GM12872 (cell line): ENCODE data around the gene FDX1.

ENCODE experiments used
- CTCF ChIP-seq: IDR thresholded peaks from 3 replicates; pipeline ENCODE4 v1.5.1; 2011; ENCODE audit warnings: low read depth, mild to moderate bottlenecking, low read length, moderate library complexity; ENCODE audit not compliant: insufficient read depth

Gene FDX1

GRCh38 chr11:110508786-110509185 is 79.0 kb downstream of the FDX1 start:
- TF ChIP-seq CTCF: no peak

GRCh38 chr11:110509472-110509871 is 79.7 kb downstream of the FDX1 start:
- no peak for TF ChIP-seq CTCF

- TF ChIP-seq CTCF: no peak
Observed at GRCh38 chr11:110512026-110512425, 82.3 kb downstream of the FDX1 start.

- no peak for TF ChIP-seq CTCF
Observed at GRCh38 chr11:110513259-110513801, 83.6 kb downstream of the FDX1 start.

GRCh38 chr11:110513846-110514437 is 84.2 kb downstream of the FDX1 start:
- TF ChIP-seq CTCF: no peak
